Neutrophil (primary cell): ENCODE data around the gene CDT1.

Experiments used
- H3K27ac ChIP-seq: fragments of 200-600 bp; sonication (generic); 2 replicates; pipeline ENCODE4 v1.5.1; 2016; ENCODE audit warnings: mild to moderate bottlenecking, moderate library complexity
- H3K27me3 ChIP-seq: fragments of 200-600 bp; sonication (generic); 2 replicates; pipeline ENCODE4 v1.6.0; 2016; ENCODE audit warnings: mild to moderate bottlenecking
- H3K36me3 ChIP-seq: fragments of 200-600 bp; sonication (generic); 2 replicates; pipeline ENCODE4 v1.5.1; 2017
- H3K4me1 ChIP-seq, 2 experiments: fragments of 200-600 bp in 1 of 2; sonication (generic) in 1 of 2; 1 replicate in 1 of 2; 2 replicates in 1 of 2; pipeline versions ENCODE4 v1.5.1 to v1.6.1; 2013 to 2016; ENCODE audit warnings: low read depth in 1 of 2, low read length in 1 of 2, mild to moderate bottlenecking in 1 of 2, moderate library complexity in 1 of 2; ENCODE audit not compliant: control insufficient read depth in 1 of 2, insufficient read depth in 1 of 2
- H3K4me3 ChIP-seq, 2 experiments: fragments of 200-600 bp in 1 of 2; sonication (generic) in 1 of 2; 1 replicate in 1 of 2; 2 replicates in 1 of 2; pipeline ENCODE4 v1.5.1; 2013 to 2016; ENCODE audit warnings: low read depth in 1 of 2, low read length in 1 of 2, mild to moderate bottlenecking in 1 of 2, moderate library complexity in 1 of 2
- H3K9me3 ChIP-seq: fragments of 200-600 bp; sonication (generic); 2 replicates; pipeline ENCODE4 v1.5.1; 2016
- TF ChIP-seq, protein P1 (sequence below): fragments of 200-600 bp; sonication (generic); IDR thresholded peaks from 2 replicates; pipeline ENCODE4 v1.5.1; 2016; ENCODE audit warnings: antibody characterized with exemption

Gene CDT1

DNA sequence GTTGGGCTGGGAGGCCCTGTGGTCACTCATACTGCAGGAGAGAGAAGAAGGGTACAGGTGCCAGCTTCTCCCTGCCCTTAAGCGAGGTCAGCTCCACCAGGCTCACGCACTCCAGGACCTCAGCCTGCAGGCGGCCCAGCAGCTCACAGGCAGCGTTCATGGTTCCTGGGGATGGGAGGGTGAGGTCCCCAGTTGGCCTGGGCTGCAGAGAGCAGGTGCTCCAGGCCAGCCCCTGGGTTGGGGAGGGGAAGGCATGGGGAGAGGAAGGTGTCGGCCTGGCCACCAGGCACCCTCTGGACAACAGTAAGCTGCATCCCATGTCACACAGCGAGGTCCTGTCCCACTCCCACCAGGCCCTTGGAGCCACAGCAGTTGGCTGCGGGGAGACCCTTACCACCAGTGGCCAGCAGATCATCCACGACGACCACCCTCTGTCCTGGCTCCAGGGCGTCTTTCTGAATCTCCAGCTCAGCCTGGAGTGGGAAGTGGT, 6.1 kb downstream of the CDT1 start:
- Histone ChIP-seq H3K9me3 (no peaks in the 10 kb centered on the region), H3K36me3 (peaks cover 20% of the 10 kb centered on the region), H3K27me3 (no peaks in the 10 kb centered on the region), H3K4me1 (peaks cover 36 to 41% of the 10 kb centered on the region in 2 experiments), H3K27ac (peak overlapping the region; percentile 2), H3K4me3 (no peak overlapping the region)
- TF ChIP-seq, protein P1, sequence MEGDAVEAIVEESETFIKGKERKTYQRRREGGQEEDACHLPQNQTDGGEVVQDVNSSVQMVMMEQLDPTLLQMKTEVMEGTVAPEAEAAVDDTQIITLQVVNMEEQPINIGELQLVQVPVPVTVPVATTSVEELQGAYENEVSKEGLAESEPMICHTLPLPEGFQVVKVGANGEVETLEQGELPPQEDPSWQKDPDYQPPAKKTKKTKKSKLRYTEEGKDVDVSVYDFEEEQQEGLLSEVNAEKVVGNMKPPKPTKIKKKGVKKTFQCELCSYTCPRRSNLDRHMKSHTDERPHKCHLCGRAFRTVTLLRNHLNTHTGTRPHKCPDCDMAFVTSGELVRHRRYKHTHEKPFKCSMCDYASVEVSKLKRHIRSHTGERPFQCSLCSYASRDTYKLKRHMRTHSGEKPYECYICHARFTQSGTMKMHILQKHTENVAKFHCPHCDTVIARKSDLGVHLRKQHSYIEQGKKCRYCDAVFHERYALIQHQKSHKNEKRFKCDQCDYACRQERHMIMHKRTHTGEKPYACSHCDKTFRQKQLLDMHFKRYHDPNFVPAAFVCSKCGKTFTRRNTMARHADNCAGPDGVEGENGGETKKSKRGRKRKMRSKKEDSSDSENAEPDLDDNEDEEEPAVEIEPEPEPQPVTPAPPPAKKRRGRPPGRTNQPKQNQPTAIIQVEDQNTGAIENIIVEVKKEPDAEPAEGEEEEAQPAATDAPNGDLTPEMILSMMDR = no peak

DNA sequence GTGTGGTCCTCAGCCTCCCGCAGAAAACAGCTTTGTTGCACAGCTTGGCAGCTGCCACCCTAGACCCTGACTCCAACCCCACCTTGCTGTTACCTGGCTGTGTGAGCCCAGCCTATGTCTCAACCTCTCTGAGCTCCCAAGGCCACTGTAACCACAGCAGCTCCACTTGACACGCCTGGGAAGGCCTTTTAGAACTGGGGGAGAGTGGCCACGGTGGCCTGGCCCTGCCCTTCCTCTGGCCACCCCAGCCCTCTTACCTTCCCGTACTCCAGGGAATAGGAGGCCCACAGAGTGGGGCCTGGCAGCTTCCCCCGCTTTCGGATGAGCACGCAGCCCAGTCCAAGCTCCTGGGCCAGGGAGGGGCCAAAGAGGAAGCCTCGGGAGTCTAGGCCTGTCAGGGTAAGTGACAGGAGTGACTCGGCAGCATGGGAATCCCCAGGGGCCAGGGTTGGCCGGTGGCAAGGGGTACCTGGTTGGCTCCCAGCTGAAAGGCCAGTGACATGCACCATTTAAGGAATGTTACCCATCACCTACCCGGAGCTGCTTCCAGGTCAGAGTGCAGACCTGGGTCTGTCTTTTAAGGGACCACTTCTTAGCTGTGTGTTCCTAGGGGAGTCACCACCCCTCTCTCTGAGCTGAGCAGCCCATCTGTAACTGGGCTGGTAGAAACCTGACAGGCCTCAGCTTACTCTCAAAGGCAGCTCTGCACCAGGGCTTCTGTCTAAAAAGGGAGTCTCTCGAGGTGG, 6.8 kb downstream of the CDT1 start:
- H3K27me3 ChIP-seq = no peaks in the 10 kb centered on the region
- peak overlapping the region; percentile 82 for H3K27ac ChIP-seq
- TF ChIP-seq, protein P1 = no peak
- no peaks in the 10 kb centered on the region for H3K9me3 ChIP-seq
- H3K4me3 ChIP-seq = peak overlapping the region in 1 of 2 experiments; percentile 85
- H3K36me3 ChIP-seq = peaks cover 26% of the 10 kb centered on the region
- peaks cover 33 to 40% of the 10 kb centered on the region in 2 experiments for H3K4me1 ChIP-seq

DNA sequence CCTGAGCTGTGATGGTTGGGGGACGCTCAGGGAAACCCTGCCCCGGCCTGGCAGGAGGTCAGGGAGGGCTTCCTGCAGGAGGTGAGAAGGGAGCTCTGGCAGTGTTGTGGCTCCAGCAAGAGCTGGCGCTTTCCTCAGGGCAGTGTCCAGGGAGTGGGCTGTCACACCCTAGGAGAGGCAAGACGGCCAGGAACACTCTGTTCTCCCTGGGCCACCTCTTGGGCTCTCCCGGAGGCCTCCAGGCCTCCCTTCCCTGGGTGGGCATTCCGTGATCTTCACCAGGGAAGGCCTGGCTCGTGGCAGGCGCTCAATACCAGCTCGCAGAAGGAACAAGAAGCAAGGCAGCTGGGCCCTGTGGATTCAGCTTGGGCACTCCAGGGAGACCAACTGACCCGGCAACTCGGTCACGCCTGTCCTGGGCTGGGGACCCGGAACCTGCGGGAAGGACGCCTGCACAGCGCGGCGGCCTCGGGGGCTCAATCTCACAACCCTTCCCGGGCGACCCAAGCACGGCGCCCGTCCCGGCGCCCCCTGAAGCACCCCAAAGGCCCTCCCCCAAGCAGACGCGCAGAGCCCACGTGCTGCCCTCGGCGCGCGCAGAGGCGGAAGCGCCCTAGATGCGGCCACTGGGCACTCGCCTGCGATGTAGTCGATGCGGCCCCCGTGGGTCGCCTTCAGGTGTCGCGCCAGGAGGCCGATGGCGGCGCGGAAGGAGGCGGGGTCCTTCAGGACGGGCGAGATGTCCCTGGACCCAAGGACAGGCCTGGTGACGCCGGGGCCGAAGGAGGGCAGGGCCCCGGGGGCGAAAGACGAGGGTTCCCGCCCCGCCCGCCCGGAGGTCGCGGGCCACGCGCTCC, 7.6 kb downstream of the CDT1 start:
- H3K4me1 ChIP-seq = peaks cover 33 to 40% of the 10 kb centered on the region in 2 experiments
- H3K36me3 ChIP-seq = peaks cover 34% of the 10 kb centered on the region
- TF ChIP-seq, protein P1 = no peak
- peak overlapping the region; percentile 82 for H3K27ac ChIP-seq
- no peaks in the 10 kb centered on the region for H3K9me3 ChIP-seq
- H3K27me3 ChIP-seq = no peaks in the 10 kb centered on the region
- H3K4me3 ChIP-seq = peak overlapping the region; percentile 85

DNA sequence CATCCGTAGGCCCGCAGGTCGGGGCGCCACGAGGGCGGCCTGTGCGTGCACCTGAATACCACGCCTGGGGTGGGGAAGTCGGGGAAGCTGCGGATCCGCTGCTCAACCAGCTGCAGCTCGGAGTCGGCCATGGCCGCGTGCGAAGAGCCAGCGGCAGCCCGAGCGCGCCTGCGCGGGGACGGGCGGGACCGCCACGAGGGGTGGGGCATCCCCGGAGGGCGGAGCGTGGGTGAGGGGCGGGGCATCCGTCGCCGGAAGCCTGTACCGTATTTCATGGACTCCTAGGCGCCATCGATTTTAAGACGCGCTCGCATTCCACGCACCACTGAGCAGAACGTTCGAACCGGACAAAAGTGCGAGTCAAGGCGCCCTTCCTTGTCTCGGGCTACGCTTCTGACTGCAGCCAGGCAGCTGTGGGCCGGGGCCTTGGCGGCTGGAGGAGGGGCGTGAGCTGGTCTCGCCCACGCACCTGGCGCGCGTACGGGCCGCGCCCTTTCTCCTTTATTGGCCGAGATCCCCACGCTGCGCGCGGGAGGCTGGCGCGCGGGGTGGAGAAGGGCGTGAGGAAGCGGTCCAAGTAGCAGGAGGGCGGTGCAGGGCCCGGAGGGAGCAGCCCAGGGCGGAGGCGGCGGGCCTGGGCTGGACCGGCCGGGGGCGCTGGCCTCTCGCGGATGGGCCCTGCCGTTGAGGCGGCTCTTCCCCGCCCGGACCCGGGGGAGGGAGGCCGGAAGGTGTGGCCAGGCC, 8.4 kb downstream of the CDT1 start, which contains the start of gene APRT:
Gene APRT, minus strand, starts transcription at position 160 of the 744 bp plus-strand sequence. Its CDS starts 29 bp downstream, at position 131.
- peak within 1 kb of the TSS; percentile 82 for H3K27ac ChIP-seq
- peaks cover 42% of the 10 kb centered on the region for H3K36me3 ChIP-seq
- peaks cover 33 to 40% of the 10 kb centered on the region in 2 experiments for H3K4me1 ChIP-seq
- TF ChIP-seq, protein P1 = peak; percentile 38
- H3K27me3 ChIP-seq = no peaks in the 10 kb centered on the region
- H3K9me3 ChIP-seq = no peaks in the 10 kb centered on the region
- peak within 1 kb of the TSS; percentile 85 for H3K4me3 ChIP-seq
